ENCODE data around the gene DEFB129.

DNA sequence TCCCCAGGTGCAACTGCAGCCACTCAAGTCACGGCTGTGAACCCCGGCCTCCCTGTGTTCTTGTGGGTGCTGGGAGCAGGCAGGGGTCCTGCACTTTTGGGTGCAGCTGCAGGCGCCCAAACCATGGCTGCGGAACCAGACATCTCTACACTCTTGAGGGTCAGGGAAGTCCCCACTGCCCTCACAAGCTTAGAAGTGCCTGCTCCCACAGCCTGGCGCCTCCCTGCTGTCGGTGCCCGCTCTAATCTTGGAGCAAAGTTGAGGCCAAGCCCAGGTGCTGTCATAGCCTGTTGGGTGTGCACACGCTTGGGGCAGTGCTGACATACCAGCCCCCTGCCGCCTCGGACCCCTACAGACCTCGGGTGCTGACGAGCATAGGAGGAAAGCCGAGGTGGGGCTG is 36.6 kb downstream of the DEFB129 start:
- TF ChIP-seq EP300 (IDR thresholded peaks at IDR 0.05) (no peak), POLR2A (IDR thresholded peaks at IDR 0.05) (no peak)
- TF ChIP-seq, protein P1, sequence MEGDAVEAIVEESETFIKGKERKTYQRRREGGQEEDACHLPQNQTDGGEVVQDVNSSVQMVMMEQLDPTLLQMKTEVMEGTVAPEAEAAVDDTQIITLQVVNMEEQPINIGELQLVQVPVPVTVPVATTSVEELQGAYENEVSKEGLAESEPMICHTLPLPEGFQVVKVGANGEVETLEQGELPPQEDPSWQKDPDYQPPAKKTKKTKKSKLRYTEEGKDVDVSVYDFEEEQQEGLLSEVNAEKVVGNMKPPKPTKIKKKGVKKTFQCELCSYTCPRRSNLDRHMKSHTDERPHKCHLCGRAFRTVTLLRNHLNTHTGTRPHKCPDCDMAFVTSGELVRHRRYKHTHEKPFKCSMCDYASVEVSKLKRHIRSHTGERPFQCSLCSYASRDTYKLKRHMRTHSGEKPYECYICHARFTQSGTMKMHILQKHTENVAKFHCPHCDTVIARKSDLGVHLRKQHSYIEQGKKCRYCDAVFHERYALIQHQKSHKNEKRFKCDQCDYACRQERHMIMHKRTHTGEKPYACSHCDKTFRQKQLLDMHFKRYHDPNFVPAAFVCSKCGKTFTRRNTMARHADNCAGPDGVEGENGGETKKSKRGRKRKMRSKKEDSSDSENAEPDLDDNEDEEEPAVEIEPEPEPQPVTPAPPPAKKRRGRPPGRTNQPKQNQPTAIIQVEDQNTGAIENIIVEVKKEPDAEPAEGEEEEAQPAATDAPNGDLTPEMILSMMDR (IDR thresholded peaks at IDR 0.05): no peak

All from suprapubic skin (tissue), 3 donors.